NCI-H2081 (cell line): ENCODE data around the gene PHOX2A.

Source experiments
- DNase-seq, 2 experiments: peaks; one replicate each; lab custom pipeline; 2025; lab: John Stamatoyannopoulos, UW

The PHOX2A gene

GRCh38 chr11:72249961-72250360 lies 6.0 kb upstream of the PHOX2A start:
- DNase-seq: no peak

GRCh38 chr11:72247584-72247983 lies 3.6 kb upstream of the PHOX2A start:
- DNase-seq: no peak

GRCh38 chr11:72245263-72245816 lies 1.4 kb upstream of the PHOX2A start:
- no peak for DNase-seq

GRCh38 chr11:72244361-72245262 lies 636 bp upstream of the PHOX2A start:
- no peak for DNase-seq

GRCh38 chr11:72243173-72244059 lies 560 bp downstream of the PHOX2A start:
- DNase-seq: no peak

- DNase-seq: no peak
Measured at GRCh38 chr11:72242141-72242540, 1.8 kb downstream of the PHOX2A start.

- no peak for DNase-seq
Measured at GRCh38 chr11:72241291-72241781, 2.6 kb downstream of the PHOX2A start.

GRCh38 chr11:72240461-72241290 lies 3.3 kb downstream of the PHOX2A start:
- DNase-seq: peak in 1 of 2 experiments; percentile 29

GRCh38 chr11:72239849-72240460 lies 4.0 kb downstream of the PHOX2A start:
- DNase-seq: peak in 1 of 2 experiments; percentile 57

- DNase-seq: peak; percentile 36 to 63
Measured at GRCh38 chr11:72239313-72239848, 4.6 kb downstream of the PHOX2A start.

- no peak for DNase-seq
Measured at GRCh38 chr11:72238492-72239312, 5.3 kb downstream of the PHOX2A start.

- DNase-seq: peak in 1 of 2 experiments; percentile 19
Measured at GRCh38 chr11:72238040-72238450, 5.9 kb downstream of the PHOX2A start.

GRCh38 chr11:72237112-72237931 lies 6.7 kb downstream of the PHOX2A start:
- DNase-seq: no peak

- DNase-seq: no peak
Measured at GRCh38 chr11:72236774-72237111, 7.2 kb downstream of the PHOX2A start.

GRCh38 chr11:72236083-72236697 lies 7.8 kb downstream of the PHOX2A start:
- DNase-seq: no peak

- no peak for DNase-seq
Measured at GRCh38 chr11:72235351-72236057, 8.5 kb downstream of the PHOX2A start.

GRCh38 chr11:72234920-72235319 lies 9.1 kb downstream of the PHOX2A start:
- DNase-seq: no peak

GRCh38 chr11:72234514-72234830 lies 9.5 kb downstream of the PHOX2A start:
- no peak for DNase-seq
